ENCODE results near the gene C10orf90.
"Not testable (repeated sequence)": the region's sequence is repeated elsewhere in the genome, so short reads cannot be mapped to it uniquely, and the experiment has no call there.

The C10orf90 gene

GRCh38 chr10:126561294-126561920 is 109.1 kb downstream of the C10orf90 start:
- Histone ChIP-seq H3K4me1 (ENCODE audit: control insufficient read depth in 2 of 2, insufficient read depth in 1 of 2, low read depth in 1 of 2, low read length in 2 of 2) (peaks cover 0 to 14% of the 10 kb centered on the region in 2 donors), H2BK12ac (ENCODE audit: low read length) (no peak overlapping the region), H3K23ac (ENCODE audit: low read depth, low read length, poor library complexity) (no peak overlapping the region), H4K8ac (ENCODE audit: low read depth, low read length) (no peak overlapping the region), H2BK15ac (ENCODE audit: low read length) (no peak overlapping the region), H3K79me1 (ENCODE audit: low read depth, low read length) (no peaks in the 10 kb centered on the region), H3K4me3 (ENCODE audit: low read length in 2 of 2) (peak overlapping the region in 1 of 2 donors; percentile 3), H3K14ac (ENCODE audit: low read length) (no peak overlapping the region), H3K9me3 (replicated peaks in 1 of 2; ENCODE audit: control insufficient read depth in 2 of 2, insufficient read depth in 1 of 2, low read depth in 1 of 2, low read length in 2 of 2) (peaks cover 0 to 10% of the 10 kb centered on the region in 2 donors), H2AK5ac (ENCODE audit: low read depth, low read length) (no peak overlapping the region), H3K9ac (ENCODE audit: low read depth, low read length, poor library complexity) (no peak overlapping the region), H3K27me3 (ENCODE audit: control insufficient read depth in 3 of 3, insufficient read depth in 3 of 3, low read depth in 1 of 3, low read length in 3 of 3) (no peaks in the 10 kb centered on the region), H4K91ac (ENCODE audit: low read depth, low read length, poor library complexity) (no peak overlapping the region), H3K4ac (ENCODE audit: low read length) (no peak overlapping the region), H3K36me3 (replicated peaks in 1 of 2; ENCODE audit: control insufficient read depth in 2 of 2, insufficient read depth in 2 of 2, low read length in 2 of 2) (no peaks in the 10 kb centered on the region), H2AFZ (ENCODE audit: low read length) (peak overlapping the region; percentile 71), H3K18ac (ENCODE audit: low read length) (no peak overlapping the region), H2BK5ac (ENCODE audit: low read length) (no peak overlapping the region), H3K27ac (replicated peaks; ENCODE audit: low read length) (peak overlapping the region; percentile 84), H3K4me2 (ENCODE audit: insufficient read depth, low read length, poor library complexity, severe bottlenecking) (no peak overlapping the region), H2BK120ac (ENCODE audit: low read depth, low read length) (no peak overlapping the region)
- DNase-seq (ENCODE audit: low spot score) = no peak
- WGBS, 2 donors (ENCODE audit: extremely low coverage in 2 of 2, insufficient read length in 2 of 2, insufficient replicate concordance in 1 of 2) = no CpG with 5 or more reads among the region's 10 CpGs

DNA sequence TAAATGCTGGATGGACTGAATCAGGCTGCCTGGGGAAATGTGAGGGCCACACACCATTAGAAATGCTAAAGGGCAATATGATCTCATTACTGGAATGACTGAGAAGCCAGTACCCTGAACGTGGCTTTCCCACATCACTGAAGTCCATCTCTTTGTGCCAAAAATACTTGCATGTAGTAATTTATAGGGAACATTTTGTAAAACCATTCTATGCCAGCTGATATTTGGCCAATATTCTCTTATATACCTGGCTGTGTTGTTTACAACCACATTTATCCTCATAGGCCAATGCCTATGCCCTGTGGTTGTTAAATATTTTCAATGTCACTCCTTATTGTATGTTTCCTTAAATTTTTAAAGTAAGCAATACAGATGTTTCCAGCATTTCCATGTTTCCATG is 111.6 kb downstream of the C10orf90 start:
- Histone ChIP-seq H2BK5ac (ENCODE audit: low read length) (no peak overlapping the region), H4K8ac (ENCODE audit: low read depth, low read length) (no peak overlapping the region), H2AFZ (ENCODE audit: low read length) (no peak overlapping the region), H3K4me1 (ENCODE audit: control insufficient read depth in 2 of 2, insufficient read depth in 1 of 2, low read depth in 1 of 2, low read length in 2 of 2) (peaks cover 0 to 14% of the 10 kb centered on the region in 2 donors), H3K14ac (ENCODE audit: low read length) (no peak overlapping the region), H3K9me3 (replicated peaks in 1 of 2; ENCODE audit: control insufficient read depth in 2 of 2, insufficient read depth in 1 of 2, low read depth in 1 of 2, low read length in 2 of 2) (peaks cover 0 to 4% of the 10 kb centered on the region in 2 donors), H3K27me3 (ENCODE audit: control insufficient read depth in 3 of 3, insufficient read depth in 3 of 3, low read depth in 1 of 3, low read length in 3 of 3) (no peaks in the 10 kb centered on the region), H3K4me3 (ENCODE audit: low read length in 2 of 2) (no peak overlapping the region), H3K9ac (ENCODE audit: low read depth, low read length, poor library complexity) (no peak overlapping the region), H3K18ac (ENCODE audit: low read length) (peak overlapping the region; percentile 38), H3K4ac (ENCODE audit: low read length) (no peak overlapping the region), H3K36me3 (replicated peaks in 1 of 2; ENCODE audit: control insufficient read depth in 2 of 2, insufficient read depth in 2 of 2, low read length in 2 of 2) (no peaks in the 10 kb centered on the region), H3K79me1 (ENCODE audit: low read depth, low read length) (no peaks in the 10 kb centered on the region), H4K91ac (ENCODE audit: low read depth, low read length, poor library complexity) (no peak overlapping the region), H2BK12ac (ENCODE audit: low read length) (no peak overlapping the region), H2BK120ac (ENCODE audit: low read depth, low read length) (no peak overlapping the region), H3K27ac (replicated peaks; ENCODE audit: low read length) (no peak overlapping the region), H3K4me2 (ENCODE audit: insufficient read depth, low read length, poor library complexity, severe bottlenecking) (no peak overlapping the region), H2BK15ac (ENCODE audit: low read length) (no peak overlapping the region), H2AK5ac (ENCODE audit: low read depth, low read length) (no peak overlapping the region), H3K23ac (ENCODE audit: low read depth, low read length, poor library complexity) (peak overlapping the region; percentile 19)
- WGBS, 2 donors (ENCODE audit: extremely low coverage in 2 of 2, insufficient read length in 2 of 2, insufficient replicate concordance in 1 of 2) = no CpG with 5 or more reads among the region's 1 CpG
- no peak for DNase-seq (ENCODE audit: low spot score)

- H4K91ac ChIP-seq (ENCODE audit: low read depth, low read length, poor library complexity) = no peak overlapping the region
- H3K4me1 ChIP-seq (ENCODE audit: control insufficient read depth in 2 of 2, insufficient read depth in 1 of 2, low read depth in 1 of 2, low read length in 2 of 2) = no peaks in the 10 kb centered on the region
- no peak for DNase-seq (ENCODE audit: low spot score)
- no peak overlapping the region for H3K4me2 ChIP-seq (ENCODE audit: insufficient read depth, low read length, poor library complexity, severe bottlenecking)
- no peak overlapping the region for H3K23ac ChIP-seq (ENCODE audit: low read depth, low read length, poor library complexity)
- H3K27ac ChIP-seq (replicated peaks; ENCODE audit: low read length) = no peak overlapping the region
- no peaks in the 10 kb centered on the region for H3K9me3 ChIP-seq (replicated peaks in 1 of 2; ENCODE audit: control insufficient read depth in 2 of 2, insufficient read depth in 1 of 2, low read depth in 1 of 2, low read length in 2 of 2)
- no peak overlapping the region for H3K9ac ChIP-seq (ENCODE audit: low read depth, low read length, poor library complexity)
- H2AFZ ChIP-seq (ENCODE audit: low read length) = no peak overlapping the region
- H3K4me3 ChIP-seq (ENCODE audit: low read length in 2 of 2) = no peak overlapping the region
- no peak overlapping the region for H4K8ac ChIP-seq (ENCODE audit: low read depth, low read length)
- H3K4ac ChIP-seq (ENCODE audit: low read length) = no peak overlapping the region
- no peak overlapping the region for H3K14ac ChIP-seq (ENCODE audit: low read length)
- H3K18ac ChIP-seq (ENCODE audit: low read length) = no peak overlapping the region
- no peak overlapping the region for H2BK12ac ChIP-seq (ENCODE audit: low read length)
- no peak overlapping the region for H2AK5ac ChIP-seq (ENCODE audit: low read depth, low read length)
- H3K79me1 ChIP-seq (ENCODE audit: low read depth, low read length) = no peaks in the 10 kb centered on the region
- no peaks in the 10 kb centered on the region for H3K27me3 ChIP-seq (ENCODE audit: control insufficient read depth in 3 of 3, insufficient read depth in 3 of 3, low read depth in 1 of 3, low read length in 3 of 3)
- no peak overlapping the region for H2BK120ac ChIP-seq (ENCODE audit: low read depth, low read length)
- no peak overlapping the region for H2BK5ac ChIP-seq (ENCODE audit: low read length)
- no peak overlapping the region for H2BK15ac ChIP-seq (ENCODE audit: low read length)
- no peaks in the 10 kb centered on the region for H3K36me3 ChIP-seq (replicated peaks in 1 of 2; ENCODE audit: control insufficient read depth in 2 of 2, insufficient read depth in 2 of 2, low read length in 2 of 2)
Observed at GRCh38 chr10:126551202-126551601, 119.3 kb downstream of the C10orf90 start.

DNA sequence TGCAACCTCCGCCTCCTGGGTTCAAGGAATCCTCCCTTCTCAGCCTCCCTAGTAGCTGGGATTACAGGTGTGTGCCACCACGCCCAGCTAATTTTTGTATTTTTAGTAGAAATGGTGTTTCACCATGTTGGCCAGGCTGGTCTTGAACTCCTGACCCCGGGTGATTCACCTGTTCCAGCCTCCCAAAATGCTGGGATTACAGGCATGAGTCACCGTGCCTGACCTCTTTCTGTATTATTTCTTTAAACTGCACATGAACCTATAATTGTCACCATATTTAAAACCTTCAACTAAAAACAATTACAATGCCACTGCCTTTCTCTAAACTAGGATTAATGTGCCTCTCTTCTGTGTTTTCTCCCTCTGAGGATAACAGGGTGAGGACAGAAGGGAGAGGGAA is 119.9 kb downstream of the C10orf90 start:
- not testable (repeated sequence) for H2BK120ac ChIP-seq (ENCODE audit: low read depth, low read length); H3K9me3 ChIP-seq (replicated peaks in 1 of 2; ENCODE audit: control insufficient read depth in 2 of 2, insufficient read depth in 1 of 2, low read depth in 1 of 2, low read length in 2 of 2); H3K27me3 ChIP-seq (ENCODE audit: control insufficient read depth in 3 of 3, insufficient read depth in 3 of 3, low read depth in 1 of 3, low read length in 3 of 3); H4K8ac ChIP-seq (ENCODE audit: low read depth, low read length); H3K9ac ChIP-seq (ENCODE audit: low read depth, low read length, poor library complexity); H3K4me1 ChIP-seq (ENCODE audit: control insufficient read depth in 2 of 2, insufficient read depth in 1 of 2, low read depth in 1 of 2, low read length in 2 of 2); H3K27ac ChIP-seq (replicated peaks; ENCODE audit: low read length); H3K4me3 ChIP-seq (ENCODE audit: low read length in 2 of 2); H3K79me1 ChIP-seq (ENCODE audit: low read depth, low read length); H3K4ac ChIP-seq (ENCODE audit: low read length); H3K23ac ChIP-seq (ENCODE audit: low read depth, low read length, poor library complexity); H2AFZ ChIP-seq (ENCODE audit: low read length); H3K4me2 ChIP-seq (ENCODE audit: insufficient read depth, low read length, poor library complexity, severe bottlenecking); H2BK15ac ChIP-seq (ENCODE audit: low read length); DNase-seq (ENCODE audit: low spot score); H2AK5ac ChIP-seq (ENCODE audit: low read depth, low read length); H3K14ac ChIP-seq (ENCODE audit: low read length); H3K18ac ChIP-seq (ENCODE audit: low read length); H2BK5ac ChIP-seq (ENCODE audit: low read length); H3K36me3 ChIP-seq (replicated peaks in 1 of 2; ENCODE audit: control insufficient read depth in 2 of 2, insufficient read depth in 2 of 2, low read length in 2 of 2); H4K91ac ChIP-seq (ENCODE audit: low read depth, low read length, poor library complexity); H2BK12ac ChIP-seq (ENCODE audit: low read length)
- WGBS, 2 donors (ENCODE audit: extremely low coverage in 2 of 2, insufficient read length in 2 of 2, insufficient replicate concordance in 1 of 2) = no CpG with 5 or more reads among the region's 4 CpGs
